GM18511 (cell line): Measurements from ENCODE around the gene PRR20G.
"Not testable (repeated sequence)": the region's sequence is repeated elsewhere in the genome, so short reads cannot be mapped to it uniquely, and the experiment has no call there.

Experiments used
- ATAC-seq: cut with Tn5 transposase; IDR thresholded peaks from one replicate; pipeline ENCODE4 v1.9.1; 2021; ENCODE audit warnings: mild to moderate bottlenecking, moderate library complexity; ENCODE audit not compliant: unreplicated experiment

PRR20G gene

DNA sequence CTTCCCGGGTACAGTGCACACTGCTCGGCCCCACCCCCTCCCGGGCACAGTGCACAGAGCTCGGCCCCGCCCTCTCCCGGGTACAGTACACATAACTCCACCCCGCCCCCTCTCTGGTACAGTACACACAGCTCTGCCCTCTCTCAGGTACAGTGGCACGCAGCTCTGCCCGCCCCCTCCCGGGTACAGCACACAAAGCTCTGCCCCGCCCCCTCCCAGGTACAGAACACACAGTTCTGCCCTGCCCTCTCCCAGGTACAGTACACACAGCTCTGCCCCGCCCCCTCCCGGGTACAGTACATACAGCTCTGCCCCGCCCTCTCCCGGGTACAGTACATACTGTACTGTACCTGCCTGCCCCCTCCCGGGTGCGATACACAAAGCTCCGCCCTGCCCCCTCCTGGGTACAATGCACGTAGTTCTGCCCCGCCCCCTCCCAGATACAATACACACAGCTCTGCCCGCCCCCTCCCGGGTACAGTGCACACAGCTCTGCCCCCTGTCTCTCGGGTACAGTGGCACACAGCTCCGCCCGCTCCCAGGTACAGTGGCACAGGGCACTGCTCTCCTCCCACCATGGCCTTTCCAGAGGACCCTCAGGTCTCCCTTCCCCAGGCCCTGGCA is 16.4 kb upstream of the PRR20G start:
- no peak for ATAC-seq

DNA sequence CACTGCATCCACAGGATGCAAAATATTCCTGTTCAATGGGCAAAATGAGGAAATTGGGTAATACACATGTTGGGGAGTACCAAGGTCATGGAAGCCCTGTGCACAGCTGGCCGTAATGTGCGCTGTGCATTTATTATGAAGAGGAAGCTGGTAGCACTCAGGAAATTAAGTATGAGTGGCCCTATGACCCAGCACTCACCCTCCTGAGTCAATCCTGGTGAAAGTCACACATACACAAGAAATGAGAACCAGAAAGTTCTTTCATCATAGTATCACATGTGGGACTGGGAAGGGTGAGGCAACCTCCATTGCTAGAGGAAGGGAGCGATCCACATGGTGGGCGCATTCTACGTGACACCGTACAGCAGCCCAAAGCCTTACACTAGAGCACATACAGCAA is 11.4 kb upstream of the PRR20G start:
- ATAC-seq = no peak

DNA sequence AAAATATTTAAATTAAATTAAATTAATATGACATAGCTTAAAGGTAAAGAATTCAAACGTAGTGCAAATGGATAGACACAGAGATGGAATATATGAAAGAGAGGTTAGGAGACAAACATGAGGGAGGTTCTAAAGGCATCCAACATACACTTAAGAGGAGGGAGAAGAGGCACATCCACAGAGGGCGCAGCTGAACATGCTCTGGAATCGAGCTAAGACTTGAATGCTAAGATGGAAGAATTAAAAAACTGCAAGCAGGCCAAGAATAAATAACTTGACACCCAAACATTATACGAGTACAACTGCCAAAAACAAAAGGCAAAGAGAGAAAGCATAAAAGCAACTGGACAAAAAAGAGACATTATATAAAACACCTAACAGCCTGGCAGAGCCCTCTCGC is 9.1 kb upstream of the PRR20G start:
- no peak for ATAC-seq

DNA sequence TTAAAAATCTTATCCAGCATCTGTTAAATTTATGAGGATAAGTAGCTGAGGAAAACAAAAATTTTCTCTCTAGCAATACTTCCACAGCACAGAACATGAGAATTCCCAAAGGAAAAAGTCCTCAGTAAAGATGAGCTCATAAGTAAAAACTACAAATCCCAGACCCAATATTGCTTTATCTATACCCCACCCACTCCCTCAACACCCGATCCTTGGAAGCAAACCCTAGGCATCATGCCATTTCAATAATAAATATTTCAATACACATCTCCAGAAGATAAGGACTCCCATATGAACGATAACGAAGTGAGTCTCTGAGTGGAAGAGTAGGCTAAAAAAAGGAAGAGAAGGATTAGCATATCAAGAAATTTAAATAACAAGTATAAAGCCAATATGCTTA is 8.3 kb upstream of the PRR20G start:
- ATAC-seq = no peak

DNA sequence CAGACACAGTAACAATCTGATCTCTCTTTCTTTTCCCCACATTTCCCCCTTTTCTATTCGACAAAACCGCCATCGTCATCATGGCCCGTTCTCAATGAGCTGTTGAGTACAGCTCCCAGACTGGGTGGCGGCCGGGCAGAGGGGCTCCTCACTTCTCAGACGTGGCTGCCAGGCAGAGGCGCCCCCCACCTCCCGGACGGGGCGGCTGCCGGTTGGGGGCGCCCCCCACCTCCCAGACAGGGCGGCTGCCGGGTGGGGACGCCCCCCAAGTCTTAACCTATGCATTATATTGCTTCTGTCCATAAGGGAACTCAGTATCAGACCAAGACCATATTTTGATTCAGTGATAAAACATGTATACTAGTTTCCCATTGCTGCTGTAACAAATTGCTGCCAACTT is 5.8 kb upstream of the PRR20G start:
- not testable (repeated sequence) for ATAC-seq

DNA sequence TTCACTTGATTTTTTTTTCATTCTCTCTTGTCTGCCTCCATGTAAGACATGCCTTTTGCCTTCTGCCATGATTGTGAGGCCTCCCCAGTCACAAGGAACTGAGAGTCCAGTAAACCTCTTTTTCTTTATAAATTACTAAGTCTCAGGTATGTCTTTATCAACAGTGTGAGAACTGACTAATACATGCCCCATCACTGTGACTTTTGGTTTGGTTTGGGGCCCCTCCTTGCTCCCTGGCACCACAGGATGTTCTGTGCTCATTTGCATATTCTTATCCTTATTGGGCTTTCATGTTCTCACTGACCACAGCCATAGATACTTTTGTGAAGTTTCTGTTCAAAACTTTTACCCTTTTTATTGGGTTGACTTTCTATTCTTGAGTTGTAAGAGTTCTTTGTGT is 3.8 kb upstream of the PRR20G start:
- no peak for ATAC-seq

DNA sequence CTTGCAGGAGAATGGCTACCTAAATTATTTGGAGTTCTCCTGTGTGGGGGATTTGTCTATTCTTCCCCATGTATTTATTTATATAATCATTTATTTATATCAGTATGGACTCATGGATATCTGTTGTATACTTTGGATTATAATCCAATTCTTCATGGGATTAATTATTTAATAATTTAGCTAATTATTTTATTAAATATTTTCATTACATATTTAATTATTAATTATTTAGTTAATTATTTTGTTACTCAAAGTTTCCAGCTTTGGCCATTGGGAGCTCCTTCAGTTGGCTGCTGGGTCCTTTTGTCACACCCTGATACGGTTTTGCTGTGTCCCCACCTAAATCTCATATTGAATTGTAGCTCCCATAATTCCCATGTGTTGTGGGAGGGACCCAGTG is 3.3 kb upstream of the PRR20G start:
- ATAC-seq = no peak

DNA sequence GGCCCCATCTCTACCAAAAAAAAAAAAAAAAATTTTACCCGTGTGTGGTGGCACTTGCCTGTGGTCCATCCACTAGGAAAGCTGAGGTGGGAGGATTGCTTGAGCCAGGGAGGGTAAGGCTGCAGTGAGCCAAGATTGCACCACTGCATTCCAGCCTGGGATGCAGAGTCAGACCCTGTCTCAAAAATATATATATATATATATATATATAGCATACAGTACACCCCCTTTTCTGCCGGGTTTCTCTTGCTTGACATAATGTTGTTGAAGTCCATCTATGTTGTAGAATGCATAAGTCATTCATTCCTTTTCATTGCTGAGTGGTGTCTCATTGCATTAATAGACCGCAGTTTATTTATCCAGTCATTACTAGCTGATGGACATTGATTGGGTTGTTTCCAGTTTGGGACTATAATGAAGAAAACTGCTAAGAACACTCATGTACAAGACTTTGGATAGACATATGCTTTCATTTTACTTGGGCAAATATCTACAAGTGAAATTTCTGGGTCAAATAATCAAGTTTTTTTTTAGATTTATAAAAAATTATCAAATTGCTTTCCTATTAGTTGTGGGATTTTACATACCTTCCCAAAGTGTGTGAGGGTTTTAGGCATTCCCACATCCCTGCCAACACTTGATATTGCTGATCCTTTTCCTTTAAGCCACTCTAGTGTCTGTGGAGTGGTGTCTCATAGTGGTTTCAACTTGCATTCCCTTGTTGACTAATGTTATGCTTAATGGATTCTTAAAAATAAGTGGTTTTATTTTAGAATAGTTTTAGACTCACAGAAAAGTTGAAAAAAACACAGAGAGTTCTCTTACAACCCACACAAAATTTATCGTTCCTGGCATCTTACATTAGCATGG is 2.1 kb upstream of the PRR20G start:
- no peak for ATAC-seq

DNA sequence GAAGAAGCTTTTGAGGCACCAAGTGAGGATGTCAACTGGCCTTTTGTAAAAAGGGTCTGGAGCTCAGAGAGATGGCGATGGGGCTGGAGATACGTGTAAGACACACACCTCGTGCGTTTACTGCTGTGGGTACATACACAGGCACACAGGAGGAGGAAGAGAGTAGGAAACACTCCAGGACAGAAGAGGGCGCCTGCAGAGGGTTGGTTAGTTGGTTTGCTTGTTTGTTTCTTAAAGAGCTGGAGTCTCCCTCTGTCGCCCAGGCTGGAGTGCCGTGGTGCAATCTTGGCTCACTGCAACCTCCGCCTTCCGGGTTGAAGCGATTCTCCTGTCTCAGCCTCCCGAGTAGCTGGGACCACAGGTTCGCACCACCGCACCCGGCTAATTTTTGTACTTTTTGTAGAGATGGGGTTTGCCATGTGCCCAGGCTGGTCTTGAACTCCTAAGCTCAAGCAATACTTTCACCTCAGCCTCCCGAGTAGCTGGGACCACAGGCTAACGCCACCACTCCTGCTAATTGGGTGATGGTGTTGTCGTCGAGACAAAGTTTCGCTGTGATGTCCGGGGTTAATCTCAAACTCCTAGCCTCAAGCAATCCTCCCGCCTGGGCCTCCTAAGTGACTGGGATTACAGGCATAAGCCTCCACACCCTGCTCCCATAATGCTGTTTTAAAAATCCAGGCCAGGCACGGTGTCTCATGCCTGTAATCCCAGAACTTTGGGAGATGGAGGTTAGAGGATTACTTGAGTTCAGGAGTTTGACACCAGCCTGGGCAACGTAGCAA is 1.3 kb upstream of the PRR20G start:
- no peak for ATAC-seq

DNA sequence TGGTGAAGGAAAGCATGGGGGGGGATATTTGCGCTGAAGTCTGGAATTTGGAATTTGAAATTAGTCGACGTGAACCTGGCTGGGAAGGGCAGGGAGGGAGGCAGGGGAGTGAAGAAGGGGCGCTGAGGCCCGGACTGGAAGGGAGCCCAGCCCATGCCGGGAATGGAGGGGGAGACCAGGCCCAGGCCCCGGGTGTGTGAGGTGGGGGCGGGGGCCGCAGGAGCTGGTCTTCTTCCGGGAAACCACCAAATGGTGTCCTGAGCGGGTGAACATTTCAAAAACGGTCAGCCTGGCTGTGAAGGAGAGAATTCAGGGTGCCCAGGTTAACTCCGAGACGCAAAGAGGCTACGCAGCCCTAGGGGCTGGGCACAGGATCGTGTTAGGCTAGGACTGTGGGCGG is 497 bp upstream of the PRR20G start:
- ATAC-seq = no peak

DNA sequence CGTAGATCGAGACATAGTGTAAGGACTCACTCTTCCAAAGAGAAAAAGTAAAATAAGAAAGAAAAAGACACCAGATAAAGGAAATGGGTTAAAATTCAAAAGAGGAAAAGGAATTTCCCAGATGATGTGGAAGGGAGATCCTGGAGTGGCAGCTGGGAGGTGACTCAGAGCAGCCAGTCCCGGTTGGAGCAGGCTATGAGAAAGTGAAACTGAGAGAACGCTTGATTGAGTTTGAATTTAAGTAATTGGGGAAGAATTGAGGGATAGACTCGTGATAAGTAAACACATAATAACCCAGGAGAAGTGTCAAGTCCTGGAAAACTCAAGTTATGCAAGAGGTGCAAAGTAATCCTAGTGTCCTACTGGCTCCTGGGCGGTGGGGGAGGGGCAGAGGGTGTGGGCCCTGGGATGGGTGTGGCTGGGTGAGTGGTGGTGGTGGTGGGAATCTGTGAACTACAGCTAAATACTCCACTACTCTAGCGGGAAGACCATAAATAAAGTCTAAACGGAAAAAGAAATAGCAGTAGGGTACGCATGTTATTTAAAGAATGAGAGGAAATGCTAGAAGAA is 1.2 kb downstream of the PRR20G start:
- no peak for ATAC-seq

DNA sequence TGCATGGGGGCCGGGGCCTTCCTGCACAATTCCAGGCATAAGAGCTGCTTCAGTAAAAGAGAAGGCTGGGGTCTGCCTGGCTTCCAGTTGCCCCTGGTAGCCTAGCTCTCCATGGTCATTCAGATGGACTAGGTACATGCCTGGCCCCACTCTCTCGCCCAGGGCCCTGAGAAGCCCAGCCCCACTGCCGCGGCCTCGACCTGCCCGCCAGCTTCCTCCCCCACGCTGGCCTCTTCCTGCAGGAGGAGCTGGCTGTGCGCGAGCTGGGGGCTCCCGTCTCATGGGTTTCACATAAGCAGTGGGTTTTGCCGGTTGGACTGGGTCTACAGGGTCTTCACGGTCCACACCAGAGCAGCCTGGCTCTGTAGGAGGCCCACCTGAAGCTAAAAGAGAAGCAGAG is 3.6 kb downstream of the PRR20G start:
- no peak for ATAC-seq

DNA sequence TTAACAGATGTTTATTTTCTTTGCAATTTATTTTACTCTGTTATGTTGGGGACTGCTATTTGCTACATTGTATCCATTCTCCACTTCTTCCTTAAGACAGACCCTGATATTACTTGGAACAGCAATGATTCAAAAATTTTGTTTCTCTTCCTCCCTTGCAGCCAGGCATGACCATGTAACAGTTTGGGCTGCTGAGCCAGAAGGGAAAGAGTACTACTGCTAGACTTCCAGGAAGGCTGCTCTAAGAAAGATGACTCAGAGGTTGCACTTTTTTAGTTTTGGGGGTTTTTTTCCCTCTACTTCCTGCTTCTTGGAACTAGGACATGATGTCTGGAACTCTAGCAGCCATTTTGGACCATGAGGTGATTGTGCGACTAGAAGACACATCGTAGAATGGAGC is 10.3 kb downstream of the PRR20G start:
- no peak for ATAC-seq

DNA sequence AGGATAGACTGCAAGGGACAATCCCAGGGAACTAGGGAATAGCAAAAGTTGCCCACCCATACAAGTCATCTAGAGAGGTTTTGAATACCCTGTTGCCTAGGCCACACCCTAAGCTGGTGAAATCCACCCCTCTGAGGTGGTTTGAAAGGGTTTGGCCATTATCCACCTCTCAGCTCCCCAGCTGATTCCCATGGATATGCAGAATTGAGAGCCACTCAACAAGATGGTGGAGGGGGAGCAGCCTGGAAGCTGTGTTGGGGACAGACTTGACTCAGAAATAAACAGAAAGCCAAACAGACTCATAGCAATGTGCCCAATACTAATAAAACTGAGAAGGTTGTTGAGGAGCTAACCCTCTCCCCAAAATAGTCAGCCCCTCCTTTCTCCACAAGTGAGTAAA is 10.9 kb downstream of the PRR20G start:
- ATAC-seq = no peak

DNA sequence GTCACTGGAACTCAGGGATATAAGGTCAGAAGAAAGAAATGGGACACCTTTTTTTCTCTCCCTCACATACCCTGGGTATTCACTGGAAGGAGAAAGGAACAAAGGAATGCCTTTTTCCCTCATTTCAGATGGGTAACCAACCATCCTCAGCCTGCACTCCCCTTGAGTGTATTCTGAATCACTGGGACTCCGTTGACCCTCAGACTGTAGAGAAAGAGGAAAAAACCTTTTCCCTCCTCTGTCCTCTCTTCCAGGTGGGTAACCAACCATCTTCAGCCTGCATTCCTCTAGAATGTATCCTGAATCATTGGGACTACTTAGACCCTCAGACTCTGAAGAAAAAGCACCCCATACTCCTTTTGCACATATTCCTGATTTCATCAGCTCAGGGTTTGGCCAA is 11.4 kb downstream of the PRR20G start:
- no peak for ATAC-seq

DNA sequence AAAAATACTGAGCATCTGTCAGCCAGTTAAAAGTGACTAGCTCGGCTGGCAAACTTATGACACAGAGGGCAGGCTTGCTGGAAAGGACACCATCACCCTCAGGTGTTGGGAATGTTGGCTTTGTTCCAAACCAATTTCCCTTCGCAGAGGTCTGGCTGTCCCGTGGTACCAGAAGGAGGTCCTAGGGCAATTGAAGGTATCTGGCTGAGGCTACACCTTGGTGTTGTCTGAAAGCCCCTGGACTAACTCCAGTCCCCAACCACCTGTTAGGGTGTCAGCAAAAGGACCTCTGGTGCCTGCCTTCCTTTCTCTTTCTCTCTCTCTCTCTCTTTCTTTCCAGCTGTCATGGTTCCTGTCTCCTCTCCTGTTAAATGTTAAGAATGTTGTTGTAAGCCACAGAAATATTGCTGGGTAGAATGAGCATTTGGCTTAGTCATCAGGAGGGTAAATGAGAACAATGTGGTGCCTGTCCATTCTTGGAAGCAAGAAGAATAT is 12.5 kb downstream of the PRR20G start:
- ATAC-seq = no peak

DNA sequence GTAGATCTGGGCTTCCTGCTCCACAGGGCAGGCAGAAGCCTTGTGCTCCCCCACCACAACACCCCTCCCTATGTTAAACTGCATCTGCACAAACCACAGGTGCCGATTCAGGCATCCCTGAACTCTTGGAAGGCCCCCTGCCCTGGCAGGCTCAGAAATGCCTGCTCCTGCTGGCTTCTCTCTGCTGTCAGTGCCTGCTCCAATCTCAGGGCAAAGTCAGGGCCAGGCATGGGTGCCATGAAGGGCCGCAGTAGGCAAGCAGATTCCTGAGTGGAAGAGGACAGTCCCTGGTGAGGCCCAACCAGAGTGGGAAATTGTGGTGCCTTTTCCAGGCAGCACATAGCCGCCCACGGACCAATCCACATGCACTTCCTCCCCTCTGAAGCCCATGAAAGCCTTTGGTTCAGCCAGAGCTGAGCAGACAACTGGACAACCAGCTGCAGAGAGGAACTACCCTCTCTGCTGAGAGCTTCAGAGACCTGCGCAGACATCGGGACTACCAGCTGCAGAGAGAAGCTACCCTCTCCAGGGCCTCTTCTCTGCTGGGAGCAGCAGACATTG is 13.6 kb downstream of the PRR20G start:
- no peak for ATAC-seq

DNA sequence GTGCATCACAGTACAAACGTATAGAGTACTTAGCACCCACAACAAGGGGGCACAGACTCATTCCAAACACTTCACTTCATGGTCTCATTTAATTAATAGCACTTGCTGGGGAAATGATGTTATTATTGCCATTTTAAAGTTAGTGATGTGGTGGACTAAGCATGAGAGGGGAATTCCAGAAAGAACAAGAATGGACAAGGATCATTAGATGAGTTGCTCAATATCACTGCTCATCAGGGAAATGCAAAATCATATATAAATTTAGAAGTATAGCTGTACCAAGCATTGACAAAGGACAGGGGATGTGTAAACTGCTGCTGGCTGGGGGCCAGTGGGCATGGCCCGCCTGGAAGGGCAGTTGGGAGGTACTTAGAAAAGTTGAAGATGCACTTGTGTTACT is 14.6 kb downstream of the PRR20G start:
- ATAC-seq = no peak

DNA sequence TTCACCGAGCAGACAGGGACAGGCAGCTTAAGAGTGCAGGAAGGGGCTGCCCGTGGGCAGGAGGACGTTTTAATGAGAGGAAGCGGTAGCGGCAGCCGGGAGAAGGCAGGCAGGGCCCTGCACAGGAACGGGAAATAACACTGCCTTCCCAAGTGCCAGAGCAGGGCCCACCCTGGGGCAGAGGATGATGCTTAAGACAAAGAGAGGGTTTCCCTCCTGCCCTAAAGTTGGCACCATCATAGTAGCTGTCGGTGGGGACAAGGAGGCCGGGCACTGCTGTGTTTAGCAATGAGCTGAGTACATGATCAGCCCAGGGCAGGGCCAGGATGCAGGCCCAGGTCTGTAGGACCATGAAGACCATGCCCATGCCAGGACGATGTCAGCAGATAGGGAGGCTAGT is 21.7 kb downstream of the PRR20G start:
- ATAC-seq = no peak

DNA sequence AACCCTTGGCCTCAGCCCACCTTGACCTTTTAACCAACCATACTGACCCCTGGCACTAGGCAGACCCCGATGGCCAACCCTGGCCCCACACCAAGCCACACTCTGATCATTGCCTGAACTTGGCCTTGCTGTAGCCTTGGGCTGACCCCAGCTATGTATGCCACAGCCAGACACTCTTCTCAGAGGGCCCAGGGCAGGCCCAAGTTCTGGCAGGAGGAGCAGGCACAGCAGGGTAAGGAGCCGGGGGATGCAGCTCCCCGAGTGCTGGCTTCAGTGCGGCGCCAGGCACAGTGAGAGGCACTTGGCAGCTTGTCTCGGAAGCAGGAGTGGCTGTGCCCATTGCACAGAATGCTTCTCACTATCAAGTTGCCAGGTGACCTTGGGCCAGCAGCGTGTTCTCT is 22.3 kb downstream of the PRR20G start:
- no peak for ATAC-seq
